Stimulated activated effector memory CD8-positive, alpha-beta T cell treated with anti-CD3 and anti-CD28 coated beads, Interleukin-12 subunit alpha, Interleukin-12 subunit beta, amount 100 ng/mL, for 72 hours (primary cell): ENCODE data around the gene LAMTOR2.

Source experiments
- ATAC-seq: fragments of 150-1000 bp; cut with Tn5 transposase; 2 replicates; pipeline ENCODE4 v1.10.0; 2021
- DNase-seq, 2 donors: peaks; one replicate each; pipeline ENCODE4 v3.0.0; 2021 to 2022; ENCODE audit warnings: low spot score in 2 of 2
- H3K27ac Mint-ChIP-seq: one replicate; pipeline ENCODE4 v1.8.0; 2022; ENCODE audit warnings: mild to moderate bottlenecking, mixed read lengths
- H3K36me3 Mint-ChIP-seq: one replicate; pipeline ENCODE4 v1.8.0; 2022; ENCODE audit warnings: mild to moderate bottlenecking, mixed read lengths
- H3K4me1 Mint-ChIP-seq: one replicate; pipeline ENCODE4 v1.8.0; 2022; ENCODE audit warnings: mixed read lengths
- H3K4me3 Mint-ChIP-seq: one replicate; pipeline ENCODE4 v1.8.0; 2022; ENCODE audit warnings: mild to moderate bottlenecking, mixed read lengths
- H3K9me3 Mint-ChIP-seq: one replicate; pipeline ENCODE4 v1.8.0; 2022; ENCODE audit warnings: mixed read lengths

LAMTOR2 gene

DNA sequence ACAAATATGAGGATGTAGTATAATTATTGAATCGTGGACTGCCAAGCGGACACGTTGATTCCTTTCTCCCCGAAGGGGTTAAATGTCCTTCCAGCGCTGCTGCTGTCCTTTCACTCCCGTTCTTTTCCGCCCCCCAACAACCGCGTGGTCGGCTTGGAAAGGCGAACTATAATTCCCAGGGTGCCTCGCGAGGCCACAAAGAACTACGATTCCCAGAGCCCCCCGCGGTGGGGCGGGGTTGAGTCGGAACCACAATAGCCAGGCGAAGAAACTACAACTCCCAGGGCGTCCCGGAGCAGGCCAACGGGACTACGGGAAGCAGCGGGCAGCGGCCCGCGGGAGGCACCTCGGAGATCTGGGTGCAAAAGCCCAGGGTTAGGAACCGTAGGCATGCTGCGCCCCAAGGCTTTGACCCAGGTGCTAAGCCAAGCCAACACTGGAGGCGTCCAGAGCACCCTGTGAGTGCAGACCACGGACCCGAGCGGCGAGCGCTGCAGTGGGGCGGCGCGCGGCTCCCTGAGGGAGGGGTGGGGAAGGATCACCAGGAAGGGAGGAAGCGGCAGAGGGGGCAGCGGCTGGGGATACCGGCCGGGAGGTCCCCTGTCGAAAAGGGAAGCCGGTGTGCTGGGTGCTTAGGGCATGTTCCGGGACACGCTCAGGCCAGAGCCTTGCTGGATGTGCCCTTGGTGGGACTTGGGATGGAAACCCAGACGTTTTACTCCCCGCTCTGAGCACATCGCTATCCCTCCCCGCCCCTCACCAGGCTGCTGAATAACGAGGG lies at the start of gene LAMTOR2:
TSS of gene LAMTOR2 (plus strand) at position 283 of the 781 bp plus-strand sequence. CDS start at position 391, 108 bp downstream.
- peak within 1 kb of the TSS; percentile 97 for H3K4me3 Mint-ChIP-seq
- peaks cover 53% of the 10 kb centered on the region for H3K36me3 Mint-ChIP-seq
- ATAC-seq (peak; percentile 83), DNase-seq (peak; percentile 92 to 98)
- peaks cover 25% of the 10 kb centered on the region for H3K4me1 Mint-ChIP-seq
- peak within 1 kb of the TSS; percentile 91 for H3K27ac Mint-ChIP-seq
- H3K9me3 Mint-ChIP-seq, result no peaks in the 10 kb centered on the region

DNA sequence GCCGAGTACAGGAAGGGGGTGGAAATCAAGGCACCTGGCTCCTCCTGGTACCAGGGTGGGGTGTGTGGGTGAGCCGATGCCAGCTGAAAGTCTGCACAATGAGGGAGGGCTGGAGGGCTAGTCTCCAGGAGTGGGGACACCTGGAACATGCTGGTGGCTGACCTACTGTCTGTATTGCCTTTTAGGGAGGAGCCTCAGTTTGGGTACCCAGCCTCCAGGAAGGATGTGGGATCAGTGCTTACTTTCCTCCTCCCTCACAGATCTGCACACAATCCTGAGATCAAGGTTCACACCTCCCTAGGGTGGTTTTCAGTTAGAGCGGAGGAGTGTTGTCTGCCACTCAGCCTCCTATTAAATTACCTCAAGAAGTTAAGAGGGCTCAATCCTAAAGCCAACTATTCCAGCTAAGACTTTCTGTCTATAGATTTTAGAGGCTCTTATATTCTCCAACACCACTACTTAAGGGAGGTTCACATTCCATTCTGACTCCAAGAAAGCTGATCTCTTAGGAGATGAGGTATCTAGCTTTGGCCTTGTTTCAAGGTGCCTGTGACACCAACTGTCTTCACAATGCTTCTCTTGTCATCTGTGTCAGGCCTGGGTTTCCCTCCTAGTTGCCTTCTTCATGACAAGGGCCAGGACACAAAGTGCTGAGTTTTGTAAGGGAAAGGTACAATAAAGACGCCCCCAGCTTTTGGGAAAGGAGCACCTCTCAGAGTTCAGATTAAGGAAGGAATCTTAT lies 49.6 kb upstream of the LAMTOR2 start:
- H3K27ac Mint-ChIP-seq, result peak overlapping the region; percentile 84
- DNase-seq (peak; percentile 4 to 57), ATAC-seq (peak; percentile 81)
- H3K36me3 Mint-ChIP-seq, result peaks cover 35% of the 10 kb centered on the region
- H3K4me1 Mint-ChIP-seq, result peaks cover 22% of the 10 kb centered on the region
- peak overlapping the region; percentile 30 for H3K4me3 Mint-ChIP-seq
- H3K9me3 Mint-ChIP-seq, result no peaks in the 10 kb centered on the region

DNA sequence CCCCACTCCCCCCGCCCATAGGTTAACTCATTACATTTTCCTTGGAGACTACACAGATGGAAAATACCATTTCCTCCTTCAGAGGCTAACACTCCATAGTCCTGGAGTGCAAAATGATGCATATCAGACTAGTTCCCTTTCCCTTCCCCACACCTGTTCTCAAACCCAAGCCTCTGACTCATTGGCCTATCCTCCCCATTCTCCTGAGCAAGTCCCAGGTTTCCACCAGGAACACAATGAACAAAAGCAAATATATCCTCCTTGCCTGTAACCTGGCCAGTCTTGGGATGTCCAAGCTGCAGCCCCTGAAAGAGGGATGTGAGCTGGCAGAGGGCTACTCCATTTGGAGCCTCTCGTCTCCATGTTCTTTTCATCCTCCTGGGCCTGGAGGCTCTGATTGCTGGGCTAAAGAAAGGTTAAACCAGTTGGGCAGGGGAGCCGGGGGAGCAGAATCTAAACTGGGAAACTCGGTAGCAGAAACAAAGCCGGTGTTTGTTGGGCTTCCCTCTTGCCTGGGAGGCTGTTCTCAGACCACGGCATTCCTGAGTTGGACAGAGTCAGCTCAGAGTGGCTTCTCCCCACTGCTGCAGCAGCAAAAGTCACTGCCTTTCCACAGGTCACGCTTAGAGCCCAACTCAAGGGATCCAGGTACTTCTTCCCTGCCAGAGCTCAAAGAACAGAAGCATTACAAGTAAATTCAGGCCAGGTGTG lies 47.8 kb upstream of the LAMTOR2 start:
- ATAC-seq (no peak), DNase-seq (no peak)
- Mint-ChIP-seq H3K27ac (no peak overlapping the region), H3K9me3 (no peaks in the 10 kb centered on the region), H3K4me1 (peaks cover 28% of the 10 kb centered on the region), H3K36me3 (peaks cover 53% of the 10 kb centered on the region), H3K4me3 (no peak overlapping the region)

DNA sequence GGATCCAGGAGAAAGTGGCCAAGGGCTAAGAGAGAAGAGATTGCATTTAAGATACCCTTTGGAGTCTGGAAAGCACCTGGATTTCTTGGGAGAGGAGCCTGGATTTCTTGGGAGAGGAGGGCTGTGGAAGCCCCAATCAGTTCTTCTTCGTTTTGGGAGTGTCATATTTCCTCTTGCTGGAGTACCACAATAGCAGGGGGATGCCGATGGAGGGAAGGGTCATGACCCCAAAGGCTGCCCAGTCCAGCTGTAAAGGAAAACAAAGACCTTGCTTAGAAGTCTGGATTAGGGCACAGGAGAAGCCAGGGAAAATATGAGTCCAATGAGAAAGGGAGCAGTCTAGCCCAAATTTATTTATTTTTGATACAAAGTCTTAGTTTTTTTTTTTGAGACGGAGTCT lies 45.2 kb upstream of the LAMTOR2 start:
- no peak for ATAC-seq
- H3K4me3 Mint-ChIP-seq, result no peak overlapping the region
- H3K27ac Mint-ChIP-seq, result no peak overlapping the region
- H3K36me3 Mint-ChIP-seq, result peaks cover 79% of the 10 kb centered on the region
- H3K4me1 Mint-ChIP-seq, result peaks cover 35% of the 10 kb centered on the region
- no peak for DNase-seq
- H3K9me3 Mint-ChIP-seq, result no peaks in the 10 kb centered on the region

DNA sequence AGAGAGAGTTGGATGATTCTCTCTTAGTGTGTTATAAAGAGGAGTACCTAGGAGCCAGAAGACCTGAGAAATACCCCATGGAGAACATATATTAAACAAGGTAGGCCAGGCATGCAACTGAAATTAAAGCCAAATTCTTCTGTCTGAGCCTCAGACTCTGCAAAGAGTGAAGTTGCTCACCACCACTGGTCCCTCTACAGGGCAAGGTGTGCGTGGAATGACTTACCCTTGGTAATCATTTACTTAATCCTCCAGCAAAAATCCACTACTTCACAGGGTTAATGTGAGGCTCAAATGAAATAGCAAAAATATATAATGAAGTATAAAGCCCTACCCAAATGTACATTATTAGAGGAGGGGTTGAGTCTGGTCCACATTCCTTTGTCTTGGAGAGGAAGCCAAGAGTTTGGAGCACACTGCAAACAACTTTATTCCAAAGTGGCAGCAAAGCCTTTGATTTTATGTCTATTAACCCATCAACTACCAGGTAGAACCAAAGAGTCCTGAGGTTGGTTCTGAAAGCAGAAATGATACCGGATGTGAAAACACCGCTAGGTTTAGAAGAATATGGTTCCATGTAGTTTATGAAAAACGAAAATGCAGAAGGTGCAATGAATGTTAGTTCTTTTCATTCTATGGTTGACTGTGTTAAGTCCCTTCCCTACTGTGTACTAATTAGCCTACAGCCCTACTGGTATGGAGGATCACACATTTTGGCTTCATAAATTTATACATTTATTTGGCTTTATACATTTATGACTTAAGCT lies 42.3 kb upstream of the LAMTOR2 start:
- no peak for ATAC-seq
- no peak for DNase-seq
- peaks cover 19% of the 10 kb centered on the region for H3K4me1 Mint-ChIP-seq
- no peak overlapping the region for H3K4me3 Mint-ChIP-seq
- peaks cover 100% of the 10 kb centered on the region for H3K36me3 Mint-ChIP-seq
- H3K9me3 Mint-ChIP-seq, result no peaks in the 10 kb centered on the region
- H3K27ac Mint-ChIP-seq, result peak overlapping the region; percentile 85

DNA sequence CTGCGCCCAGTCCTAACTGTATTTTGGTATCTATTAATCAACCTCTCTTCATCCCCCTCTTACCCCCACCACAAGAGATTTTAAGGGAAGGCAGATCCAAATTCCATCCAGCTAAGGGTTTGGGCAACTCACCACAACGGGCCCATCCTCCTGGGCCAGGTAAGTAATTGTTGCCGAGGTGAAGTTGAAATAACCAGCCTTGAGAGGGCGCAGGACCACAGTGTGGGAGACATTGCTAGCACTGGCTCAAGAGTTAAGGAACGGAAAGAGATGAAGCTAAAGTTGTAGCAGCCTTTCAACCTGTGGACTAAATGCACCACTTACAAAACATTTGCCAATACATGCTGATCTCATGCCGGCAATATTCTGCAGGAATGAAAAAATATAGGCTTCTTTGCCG lies 39.8 kb upstream of the LAMTOR2 start:
- H3K4me1 Mint-ChIP-seq, result peaks cover 36% of the 10 kb centered on the region
- ATAC-seq (no peak), DNase-seq (no peak)
- peaks cover 100% of the 10 kb centered on the region for H3K36me3 Mint-ChIP-seq
- no peaks in the 10 kb centered on the region for H3K9me3 Mint-ChIP-seq
- no peak overlapping the region for H3K4me3 Mint-ChIP-seq
- no peak overlapping the region for H3K27ac Mint-ChIP-seq

DNA sequence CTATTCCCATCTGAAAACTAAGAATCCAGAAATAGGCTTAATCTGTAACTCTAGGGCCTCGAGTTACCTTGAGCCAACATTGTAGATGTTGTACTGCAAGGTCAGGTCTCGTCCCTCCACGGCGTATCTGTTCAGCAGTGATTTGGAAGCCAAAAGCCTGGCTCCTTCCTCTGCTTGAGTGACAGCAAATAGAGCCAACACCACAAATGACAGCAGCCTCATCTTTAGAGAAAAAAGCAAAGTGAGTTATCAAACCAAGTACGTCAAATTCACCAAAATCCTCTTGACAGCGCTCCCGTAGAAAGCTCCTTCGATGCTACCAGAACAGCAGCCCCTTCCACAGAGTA lies 34.7 kb upstream of the LAMTOR2 start:
- Mint-ChIP-seq H3K9me3 (no peaks in the 10 kb centered on the region), H3K4me3 (peak overlapping the region; percentile 92), H3K4me1 (peaks cover 26% of the 10 kb centered on the region), H3K27ac (peak overlapping the region; percentile 94), H3K36me3 (peaks cover 61% of the 10 kb centered on the region)
- no peak for ATAC-seq
- DNase-seq, result no peak

DNA sequence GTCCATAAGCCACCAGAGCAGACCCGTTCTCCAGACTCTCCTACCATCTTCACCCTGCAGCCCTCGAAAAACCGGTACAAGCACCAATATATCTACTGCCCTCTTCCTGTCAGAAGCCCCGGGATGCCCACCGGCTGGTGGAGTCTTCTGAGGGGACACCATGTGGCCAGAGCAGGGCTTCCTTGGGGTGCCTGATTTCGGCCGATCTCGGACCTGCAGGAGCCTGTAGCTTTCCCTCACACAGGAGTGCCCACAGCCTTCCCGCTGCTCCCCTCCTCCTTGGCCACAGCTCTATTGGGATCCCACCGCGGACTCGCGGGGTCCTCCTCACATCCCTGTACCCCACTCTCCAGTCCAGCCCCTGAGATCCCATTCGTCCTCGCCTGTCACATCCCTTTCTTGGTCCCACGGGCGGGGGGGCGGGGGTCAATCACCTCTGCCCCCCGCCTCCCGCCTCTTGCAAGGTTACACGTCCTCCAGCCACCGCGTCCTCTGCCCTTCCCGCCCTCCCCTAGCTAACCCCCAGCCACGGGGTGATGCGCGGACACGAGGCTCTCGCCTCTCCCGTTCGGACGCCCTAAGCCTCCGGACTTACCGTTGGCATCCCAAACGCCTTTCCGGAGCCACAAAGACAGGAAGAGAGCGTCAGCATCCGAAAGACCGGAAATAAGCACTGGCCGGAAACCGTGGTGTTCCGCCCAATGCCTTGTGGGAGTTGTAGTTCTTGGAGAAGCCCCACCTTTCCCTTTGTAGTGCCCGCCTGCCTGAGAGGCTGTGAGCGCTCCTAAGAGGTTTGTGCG lies 34.1 kb upstream of the LAMTOR2 start, which contains the start of gene SSR2:
TSS of gene SSR2 (minus strand) at position 659 of the 800 bp plus-strand sequence. CDS start 784 bp downstream, outside the sequence.
- Mint-ChIP-seq H3K4me1 (peaks cover 24% of the 10 kb centered on the region), H3K27ac (peak within 1 kb of the TSS; percentile 94), H3K4me3 (peak within 1 kb of the TSS; percentile 92), H3K9me3 (no peaks in the 10 kb centered on the region), H3K36me3 (peaks cover 55% of the 10 kb centered on the region)
- ATAC-seq (peak; percentile 100), DNase-seq (peak; percentile 64 to 87)

DNA sequence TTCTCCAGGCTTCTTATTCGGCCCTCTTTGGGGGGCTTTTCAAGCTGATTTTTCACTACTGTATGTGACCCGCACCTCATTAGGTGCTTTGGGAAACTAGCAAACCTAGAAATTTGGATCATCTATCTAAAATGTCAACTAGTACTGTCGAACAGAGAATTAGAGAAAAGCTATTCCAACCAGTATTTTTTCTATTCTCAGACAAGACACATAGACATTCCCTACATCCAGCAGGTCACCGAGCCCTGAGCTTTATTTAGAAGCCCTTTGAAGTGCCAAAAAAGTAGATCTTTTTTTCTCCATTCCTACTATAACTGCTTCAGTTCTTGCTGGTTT lies 33.5 kb upstream of the LAMTOR2 start:
- ATAC-seq (no peak), DNase-seq (no peak)
- Mint-ChIP-seq H3K36me3 (peaks cover 50% of the 10 kb centered on the region), H3K4me1 (peaks cover 27% of the 10 kb centered on the region), H3K4me3 (peak overlapping the region; percentile 92), H3K9me3 (no peaks in the 10 kb centered on the region), H3K27ac (peak overlapping the region; percentile 94)

DNA sequence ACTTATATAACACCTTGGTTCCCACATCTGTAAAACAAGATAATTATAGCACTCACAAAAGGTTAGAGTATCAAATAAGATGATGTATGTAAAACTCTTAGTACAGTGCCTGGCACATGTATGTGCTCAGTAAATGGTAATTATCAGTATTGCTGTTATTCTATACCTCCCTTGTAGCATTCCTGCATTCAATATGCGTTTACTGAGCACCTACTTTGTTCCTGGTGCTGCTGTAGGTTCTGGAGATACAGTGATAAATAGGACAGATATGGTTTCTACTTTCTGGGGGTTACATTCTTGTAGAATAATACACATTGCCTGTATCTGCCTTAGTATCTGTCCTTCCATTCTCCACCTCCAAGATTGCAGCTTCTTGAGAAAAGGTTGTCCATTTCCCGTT lies 32.6 kb upstream of the LAMTOR2 start:
- Mint-ChIP-seq H3K36me3 (peaks cover 41% of the 10 kb centered on the region), H3K9me3 (no peaks in the 10 kb centered on the region), H3K4me1 (peaks cover 29% of the 10 kb centered on the region), H3K27ac (peak overlapping the region; percentile 84), H3K4me3 (peak overlapping the region; percentile 92)
- DNase-seq (no peak), ATAC-seq (no peak)

DNA sequence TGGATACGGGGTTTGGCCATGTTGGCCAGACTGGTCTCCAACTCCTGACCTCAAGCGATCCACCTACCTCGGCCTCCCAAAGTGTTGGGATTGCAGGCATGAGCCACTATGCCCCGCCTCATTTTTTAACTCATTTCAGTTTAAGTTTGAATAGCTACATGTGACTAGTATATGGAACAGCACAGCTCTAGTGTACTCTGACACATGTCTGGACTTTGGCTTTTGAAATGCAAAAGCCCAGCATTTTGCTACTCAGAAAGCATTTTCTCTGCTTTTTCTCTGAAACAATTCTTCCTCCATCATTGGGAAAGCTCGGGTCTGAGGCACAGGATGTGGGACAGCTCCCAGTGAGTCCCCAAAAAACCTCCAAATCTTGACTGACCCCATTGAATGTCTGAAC lies 29.8 kb upstream of the LAMTOR2 start:
- DNase-seq (no peak), ATAC-seq (no peak)
- Mint-ChIP-seq H3K4me1 (peaks cover 11% of the 10 kb centered on the region), H3K9me3 (no peaks in the 10 kb centered on the region), H3K36me3 (peaks cover 12% of the 10 kb centered on the region), H3K27ac (no peak overlapping the region), H3K4me3 (no peak overlapping the region)

DNA sequence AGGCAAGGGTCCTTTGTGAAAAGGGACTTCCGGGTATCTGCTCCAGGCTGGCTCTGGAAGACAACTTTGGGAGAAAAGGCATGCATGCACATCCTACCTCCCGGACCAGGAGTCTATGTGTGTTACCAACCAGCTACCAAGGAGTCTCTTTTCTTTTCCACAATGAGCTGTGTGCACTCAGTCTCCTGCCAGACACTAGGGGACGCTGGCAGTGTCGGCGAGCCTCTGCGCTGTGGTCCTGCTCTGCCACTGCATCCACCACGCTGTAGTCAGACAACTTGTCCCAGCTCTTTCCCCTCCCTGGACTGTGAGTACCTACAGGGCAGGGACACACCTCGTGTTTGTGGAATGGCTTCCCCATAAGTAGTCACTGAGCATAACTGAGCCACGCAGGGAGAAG lies 28.7 kb upstream of the LAMTOR2 start:
- Mint-ChIP-seq H3K4me1 (peaks cover 4% of the 10 kb centered on the region), H3K27ac (no peak overlapping the region), H3K4me3 (no peak overlapping the region), H3K36me3 (peaks cover 1% of the 10 kb centered on the region), H3K9me3 (no peaks in the 10 kb centered on the region)
- ATAC-seq, result peak; percentile 88
- DNase-seq, result peak; percentile 10 to 55

DNA sequence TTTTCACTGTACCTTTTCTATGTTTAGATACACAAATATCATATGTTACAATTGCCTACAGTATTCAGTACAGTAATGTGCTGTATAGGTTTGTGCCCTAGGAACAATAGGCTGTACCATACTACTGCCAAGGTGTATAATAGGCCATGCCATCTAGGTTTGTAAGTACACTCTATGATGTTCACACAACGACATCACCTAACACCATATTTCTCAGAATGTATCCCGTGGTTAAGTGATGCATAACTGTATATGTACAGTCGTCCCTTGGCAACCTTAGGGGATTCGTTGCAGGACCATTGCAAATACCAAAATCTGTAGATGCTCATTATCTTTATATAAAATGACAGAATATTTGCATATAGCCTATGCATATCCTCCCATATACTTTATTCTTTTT lies 28.0 kb upstream of the LAMTOR2 start:
- Mint-ChIP-seq H3K27ac (no peak overlapping the region), H3K4me1 (peaks cover 4% of the 10 kb centered on the region), H3K9me3 (no peaks in the 10 kb centered on the region), H3K36me3 (no peaks in the 10 kb centered on the region), H3K4me3 (no peak overlapping the region)
- no peak for DNase-seq
- peak; percentile 74 for ATAC-seq

DNA sequence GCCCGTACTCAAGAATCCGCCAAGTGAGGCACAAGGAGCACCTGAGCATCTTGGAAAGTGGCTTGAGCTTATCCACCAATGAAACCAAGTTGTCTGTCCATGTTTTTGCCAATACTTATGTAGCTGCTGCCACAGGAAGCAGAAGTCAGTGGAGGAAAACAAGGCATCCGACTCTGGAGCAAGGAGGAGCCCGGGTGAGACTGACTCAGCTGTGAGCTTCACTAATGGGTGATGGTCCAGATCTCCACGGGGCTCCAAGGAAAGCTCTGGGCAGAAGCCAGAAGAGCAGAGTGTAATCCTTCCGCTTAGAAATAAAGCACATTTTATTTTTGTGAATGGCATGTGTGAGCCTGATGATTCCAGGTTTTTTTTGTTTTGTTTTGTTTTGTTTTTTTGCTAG lies 21.6 kb upstream of the LAMTOR2 start:
- no peaks in the 10 kb centered on the region for H3K4me1 Mint-ChIP-seq
- H3K36me3 Mint-ChIP-seq, result peaks cover 18% of the 10 kb centered on the region
- DNase-seq, result no peak
- H3K9me3 Mint-ChIP-seq, result no peaks in the 10 kb centered on the region
- peak overlapping the region; percentile 48 for H3K27ac Mint-ChIP-seq
- no peak for ATAC-seq
- no peak overlapping the region for H3K4me3 Mint-ChIP-seq
